WTC11 (cell line): ENCODE results near the gene MBD3. TPM values are rescaled to one million over a fixed set of nuclear protein-coding genes. Genes with fewer than 3 reads are reported as not detected.

Experiments
- ATAC-seq: fragments of 200-7000 bp; cut with Tn5 transposase; 2 replicates; pipeline ENCODE4 v1.10.0; 2021; ENCODE audit warnings: mild to moderate bottlenecking, moderate library complexity
- CTCF ChIA-PET: fragments of 300-600 bp; sonication (Branson Sonifier 250); formaldehyde crosslinking; loops from one replicate; lab custom pipeline; 2021; ENCODE audit warnings: antibody characterized with exemption; lab: Charles Lee
- POLR2A ChIA-PET: fragments of 350-600 bp; sonication (Branson Sonifier 250); formaldehyde crosslinking; loops from one replicate; lab custom pipeline; 2021; ENCODE audit warnings: antibody characterized with exemption; lab: Charles Lee
- DNase-seq: peaks from one replicate; pipeline ENCODE4 v3.0.0; 2021; ENCODE audit warnings: low spot score
- H3K27ac Mint-ChIP-seq: 2 replicates; pipeline ENCODE4 v1.8.0; 2021; ENCODE audit warnings: mixed read lengths
- H3K27me3 Mint-ChIP-seq: 2 replicates; pipeline ENCODE4 v1.8.0; 2021; ENCODE audit warnings: low read depth, mild to moderate bottlenecking, moderate library complexity, mixed read lengths
- H3K36me3 Mint-ChIP-seq: 2 replicates; pipeline ENCODE4 v1.8.0; 2021; ENCODE audit warnings: mixed read lengths
- H3K4me1 Mint-ChIP-seq: 2 replicates; pipeline ENCODE4 v1.8.0; 2022; ENCODE audit warnings: mixed read lengths
- H3K4me3 Mint-ChIP-seq: 2 replicates; pipeline ENCODE4 v1.8.0; 2021; ENCODE audit warnings: mild to moderate bottlenecking, moderate library complexity, mixed read lengths
- H3K9me3 Mint-ChIP-seq: 2 replicates; pipeline ENCODE4 v1.8.0; 2021; ENCODE audit warnings: mixed read lengths
- CBFB ChIP-seq: sonication (generic); formaldehyde crosslinking; IDR thresholded peaks from 2 replicates; pipeline ENCODE4 v1.8.1; 2022; ENCODE audit warnings: mild to moderate bottlenecking, low read depth, missing genetic modification reagents
- CREM ChIP-seq: sonication (generic); formaldehyde crosslinking; IDR thresholded peaks from 2 replicates; pipeline ENCODE4 v1.8.1; 2022; ENCODE audit warnings: mild to moderate bottlenecking, missing genetic modification reagents, moderate library complexity
- FOXP1 ChIP-seq: sonication (generic); formaldehyde crosslinking; IDR thresholded peaks from 2 replicates; pipeline ENCODE4 v1.8.0; 2022; ENCODE audit warnings: missing genetic modification reagents, mild to moderate bottlenecking, moderate library complexity, borderline replicate concordance
- GRHL2 ChIP-seq: fragments of 250-450 bp; sonication (Bioruptor Pico); IDR thresholded peaks from 2 replicates; pipeline ENCODE4 v1.8.0; 2022; ENCODE audit warnings: mild to moderate bottlenecking, moderate library complexity; ENCODE audit not compliant: insufficient replicate concordance, severe bottlenecking
- GTF2I ChIP-seq: fragments of 250-450 bp; sonication (Bioruptor Pico); conservative IDR thresholded peaks from 2 replicates; pipeline ENCODE4 v1.4.0; 2021; ENCODE audit warnings: mild to moderate bottlenecking
- HMGXB4 ChIP-seq: sonication (generic); formaldehyde crosslinking; IDR thresholded peaks from 2 replicates; pipeline ENCODE4 v1.8.1; 2023; ENCODE audit warnings: mild to moderate bottlenecking, moderate library complexity, missing genetic modification reagents
- NR3C1 ChIP-seq: sonication (generic); formaldehyde crosslinking; conservative IDR thresholded peaks from 2 replicates; pipeline ENCODE4 v1.8.1; 2023; ENCODE audit warnings: low read depth, mild to moderate bottlenecking, missing genetic modification reagents
- OVOL2 ChIP-seq: fragments of 250-450 bp; sonication (Bioruptor Pico); IDR thresholded peaks from 2 replicates; pipeline ENCODE4 v1.9.0; 2021; ENCODE audit warnings: mild to moderate bottlenecking, borderline replicate concordance
- SP1 ChIP-seq: sonication (generic); formaldehyde crosslinking; conservative IDR thresholded peaks from 2 replicates; pipeline ENCODE4 v1.8.1; 2022; ENCODE audit warnings: missing genetic modification reagents
- TCF7 ChIP-seq: sonication (generic); formaldehyde crosslinking; IDR thresholded peaks from 2 replicates; pipeline ENCODE4 v1.8.0; 2022; ENCODE audit warnings: mild to moderate bottlenecking, low read depth, missing genetic modification reagents, moderate library complexity
- TEAD4 ChIP-seq: sonication (generic); formaldehyde crosslinking; IDR thresholded peaks from 2 replicates; pipeline ENCODE4 v1.8.0; 2022; ENCODE audit warnings: mild to moderate bottlenecking, missing genetic modification reagents
- TP53 ChIP-seq: sonication (generic); formaldehyde crosslinking; IDR thresholded peaks from 2 replicates; pipeline ENCODE4 v1.8.1; 2023; ENCODE audit warnings: mild to moderate bottlenecking, missing genetic modification reagents
- ZBTB43 ChIP-seq: sonication (generic); formaldehyde crosslinking; IDR thresholded peaks from 2 replicates; pipeline ENCODE4 v1.8.1; 2023; ENCODE audit warnings: mild to moderate bottlenecking, missing genetic modification reagents
- ZNF219 ChIP-seq: sonication (generic); formaldehyde crosslinking; IDR thresholded peaks from 2 replicates; pipeline ENCODE4 v1.8.0; 2023; ENCODE audit warnings: missing genetic modification reagents, mild to moderate bottlenecking, borderline replicate concordance
- ZSCAN18 ChIP-seq: fragments of 250-450 bp; sonication (Bioruptor Pico); IDR thresholded peaks from 2 replicates; pipeline ENCODE4 v2.1.2; 2022; ENCODE audit warnings: mild to moderate bottlenecking, moderate library complexity
- total RNA-seq: library from RNA; stranded (reverse); gene quantifications from 3 replicates; pipeline ENCODE4 v1.2.3, GENCODE V29; 2021
- TF ChIP-seq, protein P1 (sequence below): fragments of 250-450 bp; sonication (Bioruptor Pico); IDR thresholded peaks from 2 replicates; pipeline ENCODE4 v1.8.0; 2021; ENCODE audit warnings: mild to moderate bottlenecking
- TF ChIP-seq, protein P2 (sequence below): sonication (generic); formaldehyde crosslinking; IDR thresholded peaks from 2 replicates; pipeline ENCODE4 v1.8.1; 2023; ENCODE audit warnings: mild to moderate bottlenecking, missing genetic modification reagents, moderate library complexity
- TF ChIP-seq, protein P3 (sequence below): sonication (generic); formaldehyde crosslinking; IDR thresholded peaks from 2 replicates; pipeline ENCODE4 v1.8.1; 2022; ENCODE audit warnings: mild to moderate bottlenecking, missing genetic modification reagents, moderate library complexity, borderline replicate concordance
- TF ChIP-seq, protein P4 (sequence below): fragments of 250-450 bp; sonication (Bioruptor Pico); IDR thresholded peaks from 2 replicates; pipeline ENCODE4 v1.9.0; 2021; ENCODE audit warnings: moderate library complexity, mild to moderate bottlenecking, inconsistent platforms, borderline replicate concordance

MBD3 gene
- total RNA-seq, 1 experiment from 2014 or later: 90.2 TPM

GRCh38 chr19:1576242-1577089, 16.2 kb downstream of the MBD3 start:
- H3K4me1 Mint-ChIP-seq: no peaks in the 10 kb centered on the region
- DNase-seq (no peak), ATAC-seq (no peak)
- peaks cover 7% of the 10 kb centered on the region for H3K27me3 Mint-ChIP-seq
- H3K27ac Mint-ChIP-seq: no peak overlapping the region
- POLR2A ChIA-PET: no interaction called here
- H3K36me3 Mint-ChIP-seq: peaks cover 17% of the 10 kb centered on the region
- no peaks in the 10 kb centered on the region for H3K9me3 Mint-ChIP-seq
- no peak overlapping the region for H3K4me3 Mint-ChIP-seq
- TF ChIP-seq GTF2I (CRISPR knock-in tag) (no peak), HMGXB4 (CRISPR knock-in tag) (no peak), TEAD4 (no peak), ZSCAN18 (CRISPR knock-in tag) (no peak), FOXP1 (CRISPR knock-in tag) (no peak), GRHL2 (CRISPR knock-in tag) (no peak), OVOL2 (no peak), NR3C1 (CRISPR knock-in tag) (no peak)
- TF ChIP-seq, protein P1, sequence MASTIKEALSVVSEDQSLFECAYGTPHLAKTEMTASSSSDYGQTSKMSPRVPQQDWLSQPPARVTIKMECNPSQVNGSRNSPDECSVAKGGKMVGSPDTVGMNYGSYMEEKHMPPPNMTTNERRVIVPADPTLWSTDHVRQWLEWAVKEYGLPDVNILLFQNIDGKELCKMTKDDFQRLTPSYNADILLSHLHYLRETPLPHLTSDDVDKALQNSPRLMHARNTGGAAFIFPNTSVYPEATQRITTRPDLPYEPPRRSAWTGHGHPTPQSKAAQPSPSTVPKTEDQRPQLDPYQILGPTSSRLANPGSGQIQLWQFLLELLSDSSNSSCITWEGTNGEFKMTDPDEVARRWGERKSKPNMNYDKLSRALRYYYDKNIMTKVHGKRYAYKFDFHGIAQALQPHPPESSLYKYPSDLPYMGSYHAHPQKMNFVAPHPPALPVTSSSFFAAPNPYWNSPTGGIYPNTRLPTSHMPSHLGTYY (CRISPR knock-in tag): no peak
- TF ChIP-seq, protein P2, sequence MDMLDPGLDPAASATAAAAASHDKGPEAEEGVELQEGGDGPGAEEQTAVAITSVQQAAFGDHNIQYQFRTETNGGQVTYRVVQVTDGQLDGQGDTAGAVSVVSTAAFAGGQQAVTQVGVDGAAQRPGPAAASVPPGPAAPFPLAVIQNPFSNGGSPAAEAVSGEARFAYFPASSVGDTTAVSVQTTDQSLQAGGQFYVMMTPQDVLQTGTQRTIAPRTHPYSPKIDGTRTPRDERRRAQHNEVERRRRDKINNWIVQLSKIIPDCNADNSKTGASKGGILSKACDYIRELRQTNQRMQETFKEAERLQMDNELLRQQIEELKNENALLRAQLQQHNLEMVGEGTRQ (CRISPR knock-in tag): no peak
- TF ChIP-seq, protein P3, sequence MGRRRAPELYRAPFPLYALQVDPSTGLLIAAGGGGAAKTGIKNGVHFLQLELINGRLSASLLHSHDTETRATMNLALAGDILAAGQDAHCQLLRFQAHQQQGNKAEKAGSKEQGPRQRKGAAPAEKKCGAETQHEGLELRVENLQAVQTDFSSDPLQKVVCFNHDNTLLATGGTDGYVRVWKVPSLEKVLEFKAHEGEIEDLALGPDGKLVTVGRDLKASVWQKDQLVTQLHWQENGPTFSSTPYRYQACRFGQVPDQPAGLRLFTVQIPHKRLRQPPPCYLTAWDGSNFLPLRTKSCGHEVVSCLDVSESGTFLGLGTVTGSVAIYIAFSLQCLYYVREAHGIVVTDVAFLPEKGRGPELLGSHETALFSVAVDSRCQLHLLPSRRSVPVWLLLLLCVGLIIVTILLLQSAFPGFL: no peak
- CTCF ChIA-PET: interaction anchor here (0.5 to 4.1 kb wide), 3 partner anchors 14 to 611 kb away, joined by 3 to 17 read pairs (median 4); no protein-coding TSS in a partner anchor

- Mint-ChIP-seq H3K27me3 (peaks cover 16% of the 10 kb centered on the region), H3K27ac (peak overlapping the region; percentile 9; the same call in 1 of the 2 replicates), H3K4me3 (no peak overlapping the region), H3K36me3 (peaks cover 8% of the 10 kb centered on the region), H3K4me1 (no peaks in the 10 kb centered on the region), H3K9me3 (0 out of 2 replicates have a peak, but pooled peaks cover under 1% of the 10 kb centered on the region)
- ChIA-PET POLR2A (no interaction called here), CTCF (interaction anchor here (0.5 to 4.1 kb wide), 4 partner anchors 15 to 612 kb away, joined by 3 to 17 read pairs (median 4); partner anchors contain the start of gene MBD3)
- no peak for ATAC-seq
- no peak for DNase-seq
- TF ChIP-seq, protein P4, sequence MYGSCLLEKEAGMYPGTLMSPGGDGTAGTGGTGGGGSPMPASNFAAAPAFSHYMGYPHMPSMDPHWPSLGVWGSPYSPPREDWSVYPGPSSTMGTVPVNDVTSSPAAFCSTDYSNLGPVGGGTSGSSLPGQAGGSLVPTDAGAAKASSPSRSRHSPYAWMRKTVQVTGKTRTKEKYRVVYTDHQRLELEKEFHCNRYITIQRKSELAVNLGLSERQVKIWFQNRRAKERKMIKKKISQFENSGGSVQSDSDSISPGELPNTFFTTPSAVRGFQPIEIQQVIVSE: no peak
- TF ChIP-seq ZNF219 (CRISPR knock-in tag) (no peak), TCF7 (CRISPR knock-in tag) (no peak), ZBTB43 (CRISPR knock-in tag) (no peak), CREM (CRISPR knock-in tag) (no peak), CBFB (CRISPR knock-in tag) (no peak), SP1 (no peak), TP53 (CRISPR knock-in tag) (no peak)
Observed at GRCh38 chr19:1575323-1576241, 17.1 kb downstream of the MBD3 start.
